WTC11 (cell line): Measurements from ENCODE around the gene KLHL13. TPM values are rescaled to one million over a fixed set of nuclear protein-coding genes. Genes with fewer than 3 reads are reported as not detected.

Experiments
- ATAC-seq: fragments of 200-7000 bp; cut with Tn5 transposase; 2 replicates; pipeline ENCODE4 v1.10.0; 2021; ENCODE audit warnings: mild to moderate bottlenecking, moderate library complexity
- CTCF ChIA-PET: fragments of 300-600 bp; sonication (Branson Sonifier 250); formaldehyde crosslinking; loops from one replicate; lab custom pipeline; 2021; ENCODE audit warnings: antibody characterized with exemption; lab: Charles Lee
- POLR2A ChIA-PET: fragments of 350-600 bp; sonication (Branson Sonifier 250); formaldehyde crosslinking; loops from one replicate; lab custom pipeline; 2021; ENCODE audit warnings: antibody characterized with exemption; lab: Charles Lee
- DNase-seq: peaks from one replicate; pipeline ENCODE4 v3.0.0; 2021; ENCODE audit warnings: low spot score
- H3K27ac Mint-ChIP-seq: 2 replicates; pipeline ENCODE4 v1.8.0; 2021; ENCODE audit warnings: mixed read lengths
- H3K27me3 Mint-ChIP-seq: 2 replicates; pipeline ENCODE4 v1.8.0; 2021; ENCODE audit warnings: low read depth, mild to moderate bottlenecking, moderate library complexity, mixed read lengths
- H3K36me3 Mint-ChIP-seq: 2 replicates; pipeline ENCODE4 v1.8.0; 2021; ENCODE audit warnings: mixed read lengths
- H3K4me1 Mint-ChIP-seq: 2 replicates; pipeline ENCODE4 v1.8.0; 2022; ENCODE audit warnings: mixed read lengths
- H3K4me3 Mint-ChIP-seq: 2 replicates; pipeline ENCODE4 v1.8.0; 2021; ENCODE audit warnings: mild to moderate bottlenecking, moderate library complexity, mixed read lengths
- H3K9me3 Mint-ChIP-seq: 2 replicates; pipeline ENCODE4 v1.8.0; 2021; ENCODE audit warnings: mixed read lengths
- ATF2 ChIP-seq: sonication (generic); formaldehyde crosslinking; IDR thresholded peaks from 2 replicates; pipeline ENCODE4 v1.8.1; 2022; ENCODE audit warnings: low read depth, missing genetic modification reagents, borderline replicate concordance
- CBFB ChIP-seq: sonication (generic); formaldehyde crosslinking; IDR thresholded peaks from 2 replicates; pipeline ENCODE4 v1.8.1; 2022; ENCODE audit warnings: mild to moderate bottlenecking, low read depth, missing genetic modification reagents
- ESRRA ChIP-seq: sonication (generic); formaldehyde crosslinking; IDR thresholded peaks from 2 replicates; pipeline ENCODE4 v1.8.1; 2022; ENCODE audit warnings: mild to moderate bottlenecking, missing genetic modification reagents, borderline replicate concordance
- FOXK1 ChIP-seq: sonication (generic); formaldehyde crosslinking; IDR thresholded peaks from 2 replicates; pipeline ENCODE4 v1.8.0; 2022; ENCODE audit warnings: mild to moderate bottlenecking, moderate library complexity, missing genetic modification reagents
- FOXP4 ChIP-seq: sonication (generic); formaldehyde crosslinking; IDR thresholded peaks from 2 replicates; pipeline ENCODE4 v1.8.0; 2022; ENCODE audit warnings: mild to moderate bottlenecking, missing genetic modification reagents
- JAZF1 ChIP-seq: fragments of 250-450 bp; sonication (Bioruptor Pico); IDR thresholded peaks from 2 replicates; pipeline ENCODE4 v1.9.0; 2021; ENCODE audit warnings: moderate library complexity, mild to moderate bottlenecking, inconsistent platforms
- KAT7 ChIP-seq: sonication (generic); formaldehyde crosslinking; IDR thresholded peaks from 2 replicates; pipeline ENCODE4 v1.8.1; 2023; ENCODE audit warnings: missing genetic modification reagents, mild to moderate bottlenecking, borderline replicate concordance
- NFATC4 ChIP-seq: fragments of 250-450 bp; sonication (Bioruptor Pico); IDR thresholded peaks from 2 replicates; pipeline ENCODE4 v1.9.0; 2021; ENCODE audit warnings: mild to moderate bottlenecking
- TEAD1 ChIP-seq: sonication (generic); formaldehyde crosslinking; IDR thresholded peaks from 2 replicates; pipeline ENCODE4 v1.8.0; 2022; ENCODE audit warnings: mild to moderate bottlenecking, missing genetic modification reagents
- TEAD4 ChIP-seq: sonication (generic); formaldehyde crosslinking; IDR thresholded peaks from 2 replicates; pipeline ENCODE4 v1.8.0; 2022; ENCODE audit warnings: mild to moderate bottlenecking, missing genetic modification reagents
- ZNF232 ChIP-seq: sonication (generic); formaldehyde crosslinking; IDR thresholded peaks from 2 replicates; pipeline ENCODE4 v1.8.0; 2022; ENCODE audit warnings: mild to moderate bottlenecking, missing genetic modification reagents
- ZNF423 ChIP-seq: fragments of 250-450 bp; sonication (Bioruptor Pico); IDR thresholded peaks from 2 replicates; pipeline ENCODE4 v2.1.2; 2022; ENCODE audit warnings: mild to moderate bottlenecking, moderate library complexity
- ZNF512 ChIP-seq: sonication (generic); formaldehyde crosslinking; IDR thresholded peaks from 2 replicates; pipeline ENCODE4 v1.8.1; 2022; ENCODE audit warnings: missing genetic modification reagents, borderline replicate concordance
- ZNF532 ChIP-seq: fragments of 250-450 bp; sonication (Bioruptor Pico); IDR thresholded peaks from 2 replicates; pipeline ENCODE4 v1.9.0; 2021; ENCODE audit warnings: mild to moderate bottlenecking, borderline replicate concordance
- total RNA-seq: library from RNA; stranded (reverse); gene quantifications from 3 replicates; pipeline ENCODE4 v1.2.3, GENCODE V29; 2021
- TF ChIP-seq, protein P1 (sequence below): sonication (generic); formaldehyde crosslinking; IDR thresholded peaks from 2 replicates; pipeline ENCODE4 v1.8.0; 2022; ENCODE audit warnings: missing genetic modification reagents
- TF ChIP-seq, protein P2 (sequence below): sonication (generic); formaldehyde crosslinking; conservative IDR thresholded peaks from 2 replicates; pipeline ENCODE4 v1.8.1; 2023; ENCODE audit warnings: mild to moderate bottlenecking, low read depth, missing genetic modification reagents, moderate library complexity
- TF ChIP-seq, protein P3 (sequence below): sonication (generic); formaldehyde crosslinking; IDR thresholded peaks from 2 replicates; pipeline ENCODE4 v1.8.1; 2023; ENCODE audit warnings: mild to moderate bottlenecking, missing genetic modification reagents

The KLHL13 gene
- total RNA-seq, 1 experiment from 2014 or later, result 7.7 TPM

DNA sequence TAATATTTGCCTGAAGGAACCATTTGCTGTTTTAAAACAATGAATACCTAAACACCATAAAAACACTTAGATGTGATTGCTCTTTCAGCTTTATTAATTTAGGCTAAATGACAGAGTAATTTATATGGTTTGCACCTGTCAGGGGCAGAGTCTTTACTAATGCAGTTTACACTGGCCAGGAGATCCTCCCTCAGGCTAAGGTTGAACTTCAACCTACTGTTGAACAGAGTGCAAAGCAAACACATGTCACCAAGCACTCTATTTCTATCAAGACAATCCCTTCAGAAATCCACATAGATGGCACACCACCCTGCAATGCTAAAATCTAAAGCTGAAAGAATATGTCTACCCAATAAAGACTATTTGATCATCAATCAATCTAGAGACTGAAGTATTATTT lies 147.3 kb downstream of the KLHL13 start:
- Mint-ChIP-seq H3K36me3 (no peaks in the 10 kb centered on the region), H3K9me3 (no peaks in the 10 kb centered on the region), H3K4me3 (no peak overlapping the region), H3K27ac (no peak overlapping the region), H3K4me1 (peaks cover 28% of the 10 kb centered on the region), H3K27me3 (no peaks in the 10 kb centered on the region)
- CTCF ChIA-PET, result no interaction called here
- TF ChIP-seq ZNF423 (CRISPR knock-in tag) (no peak), ZNF532 (no peak), TEAD1 (CRISPR knock-in tag) (no peak), FOXK1 (CRISPR knock-in tag) (no peak), ATF2 (CRISPR knock-in tag) (no peak), CBFB (CRISPR knock-in tag) (no peak), KAT7 (CRISPR knock-in tag) (no peak), ZNF512 (CRISPR knock-in tag) (no peak), ZNF232 (CRISPR knock-in tag) (no peak), JAZF1 (CRISPR knock-in tag) (no peak)
- TF ChIP-seq, protein P1, sequence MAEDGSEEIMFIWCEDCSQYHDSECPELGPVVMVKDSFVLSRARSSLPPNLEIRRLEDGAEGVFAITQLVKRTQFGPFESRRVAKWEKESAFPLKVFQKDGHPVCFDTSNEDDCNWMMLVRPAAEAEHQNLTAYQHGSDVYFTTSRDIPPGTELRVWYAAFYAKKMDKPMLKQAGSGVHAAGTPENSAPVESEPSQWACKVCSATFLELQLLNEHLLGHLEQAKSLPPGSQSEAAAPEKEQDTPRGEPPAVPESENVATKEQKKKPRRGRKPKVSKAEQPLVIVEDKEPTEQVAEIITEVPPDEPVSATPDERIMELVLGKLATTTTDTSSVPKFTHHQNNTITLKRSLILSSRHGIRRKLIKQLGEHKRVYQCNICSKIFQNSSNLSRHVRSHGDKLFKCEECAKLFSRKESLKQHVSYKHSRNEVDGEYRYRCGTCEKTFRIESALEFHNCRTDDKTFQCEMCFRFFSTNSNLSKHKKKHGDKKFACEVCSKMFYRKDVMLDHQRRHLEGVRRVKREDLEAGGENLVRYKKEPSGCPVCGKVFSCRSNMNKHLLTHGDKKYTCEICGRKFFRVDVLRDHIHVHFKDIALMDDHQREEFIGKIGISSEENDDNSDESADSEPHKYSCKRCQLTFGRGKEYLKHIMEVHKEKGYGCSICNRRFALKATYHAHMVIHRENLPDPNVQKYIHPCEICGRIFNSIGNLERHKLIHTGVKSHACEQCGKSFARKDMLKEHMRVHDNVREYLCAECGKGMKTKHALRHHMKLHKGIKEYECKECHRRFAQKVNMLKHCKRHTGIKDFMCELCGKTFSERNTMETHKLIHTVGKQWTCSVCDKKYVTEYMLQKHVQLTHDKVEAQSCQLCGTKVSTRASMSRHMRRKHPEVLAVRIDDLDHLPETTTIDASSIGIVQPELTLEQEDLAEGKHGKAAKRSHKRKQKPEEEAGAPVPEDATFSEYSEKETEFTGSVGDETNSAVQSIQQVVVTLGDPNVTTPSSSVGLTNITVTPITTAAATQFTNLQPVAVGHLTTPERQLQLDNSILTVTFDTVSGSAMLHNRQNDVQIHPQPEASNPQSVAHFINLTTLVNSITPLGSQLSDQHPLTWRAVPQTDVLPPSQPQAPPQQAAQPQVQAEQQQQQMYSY, result no peak
- POLR2A ChIA-PET, result no interaction called here
- DNase-seq, result no peak
- ATAC-seq, result no peak

- TF ChIP-seq FOXP4 (CRISPR knock-in tag), result no peak
- TF ChIP-seq, protein P2, sequence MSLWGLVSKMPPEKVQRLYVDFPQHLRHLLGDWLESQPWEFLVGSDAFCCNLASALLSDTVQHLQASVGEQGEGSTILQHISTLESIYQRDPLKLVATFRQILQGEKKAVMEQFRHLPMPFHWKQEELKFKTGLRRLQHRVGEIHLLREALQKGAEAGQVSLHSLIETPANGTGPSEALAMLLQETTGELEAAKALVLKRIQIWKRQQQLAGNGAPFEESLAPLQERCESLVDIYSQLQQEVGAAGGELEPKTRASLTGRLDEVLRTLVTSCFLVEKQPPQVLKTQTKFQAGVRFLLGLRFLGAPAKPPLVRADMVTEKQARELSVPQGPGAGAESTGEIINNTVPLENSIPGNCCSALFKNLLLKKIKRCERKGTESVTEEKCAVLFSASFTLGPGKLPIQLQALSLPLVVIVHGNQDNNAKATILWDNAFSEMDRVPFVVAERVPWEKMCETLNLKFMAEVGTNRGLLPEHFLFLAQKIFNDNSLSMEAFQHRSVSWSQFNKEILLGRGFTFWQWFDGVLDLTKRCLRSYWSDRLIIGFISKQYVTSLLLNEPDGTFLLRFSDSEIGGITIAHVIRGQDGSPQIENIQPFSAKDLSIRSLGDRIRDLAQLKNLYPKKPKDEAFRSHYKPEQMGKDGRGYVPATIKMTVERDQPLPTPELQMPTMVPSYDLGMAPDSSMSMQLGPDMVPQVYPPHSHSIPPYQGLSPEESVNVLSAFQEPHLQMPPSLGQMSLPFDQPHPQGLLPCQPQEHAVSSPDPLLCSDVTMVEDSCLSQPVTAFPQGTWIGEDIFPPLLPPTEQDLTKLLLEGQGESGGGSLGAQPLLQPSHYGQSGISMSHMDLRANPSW (CRISPR knock-in tag), result no peak
- no peak for TF ChIP-seq TEAD4 (CRISPR knock-in tag)
- TF ChIP-seq, protein P3, sequence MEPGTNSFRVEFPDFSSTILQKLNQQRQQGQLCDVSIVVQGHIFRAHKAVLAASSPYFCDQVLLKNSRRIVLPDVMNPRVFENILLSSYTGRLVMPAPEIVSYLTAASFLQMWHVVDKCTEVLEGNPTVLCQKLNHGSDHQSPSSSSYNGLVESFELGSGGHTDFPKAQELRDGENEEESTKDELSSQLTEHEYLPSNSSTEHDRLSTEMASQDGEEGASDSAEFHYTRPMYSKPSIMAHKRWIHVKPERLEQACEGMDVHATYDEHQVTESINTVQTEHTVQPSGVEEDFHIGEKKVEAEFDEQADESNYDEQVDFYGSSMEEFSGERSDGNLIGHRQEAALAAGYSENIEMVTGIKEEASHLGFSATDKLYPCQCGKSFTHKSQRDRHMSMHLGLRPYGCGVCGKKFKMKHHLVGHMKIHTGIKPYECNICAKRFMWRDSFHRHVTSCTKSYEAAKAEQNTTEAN (CRISPR knock-in tag), result no peak
- no peak for TF ChIP-seq NFATC4 (CRISPR knock-in tag)
- TF ChIP-seq ESRRA, result no peak
- no peak for TF ChIP-seq JAZF1 (CRISPR knock-in tag)
- Mint-ChIP-seq H3K4me1 (no peaks in the 10 kb centered on the region), H3K27me3 (no peaks in the 10 kb centered on the region), H3K36me3 (no peaks in the 10 kb centered on the region), H3K27ac (no peak overlapping the region), H3K9me3 (no peaks in the 10 kb centered on the region; the same call in 1 of the 2 replicates), H3K4me3 (no peak overlapping the region)
- CTCF ChIA-PET, result no interaction called here
- ATAC-seq (no peak), DNase-seq (no peak)
- POLR2A ChIA-PET, result no interaction called here
These were observed 157.6 kb downstream of the KLHL13 start for GRCh38 chrX:117959045-117959444.
